IMR-90 (cell line): ENCODE data around the gene ABHD2. TPM values are rescaled to one million over a fixed set of nuclear protein-coding genes. Genes with fewer than 3 reads are reported as not detected.
A peak's percentile ranks its signal among the peaks of the same experiment; 100 is the strongest.

Experiments
- ATAC-seq: fragments of 200-7000 bp; cut with Tn5 transposase; 2 replicates; pipeline ENCODE4 v1.9.1; 2020; ENCODE audit warnings: low read depth, mild to moderate bottlenecking, moderate library complexity
- BruUV-seq: library from RNA; stranded (reverse); fragments of 400-500 nt; replicated peaks from 2 replicates; lab custom pipeline; 2021; lab: Mats Ljungman, UMichigan
- CTCF ChIA-PET: fragments of 300-600 bp; formaldehyde crosslinking; extraction: SDS; loops from one replicate; lab custom pipeline; 2021; ENCODE audit warnings: antibody characterized with exemption; lab: Yijun Ruan, JAX
- POLR2A ChIA-PET: fragments of 300-600 bp; sonication (Branson Sonifier 250); formaldehyde crosslinking; loops from one replicate; lab custom pipeline; 2022; ENCODE audit warnings: antibody characterized with exemption; ENCODE audit not compliant: unreplicated experiment; lab: Charles Lee
- DNase-seq: peaks from one replicate; pipeline ENCODE4 v3.0.0; 2013
- H2AFZ ChIP-seq: replicated peaks from 2 replicates; pipeline ENCODE3; 2013; ENCODE audit warnings: low read length, mild to moderate bottlenecking; ENCODE audit not compliant: poor library complexity
- H2AK5ac ChIP-seq: 2 replicates; pipeline ENCODE4 v1.6.1; 2013; ENCODE audit warnings: low read depth, low read length, inconsistent platforms
- H2AK9ac ChIP-seq: replicated peaks from 2 replicates; pipeline ENCODE3; 2013; ENCODE audit warnings: mild to moderate bottlenecking, low read depth, low read length, moderate library complexity; ENCODE audit not compliant: poor library complexity
- H2BK120ac ChIP-seq: 2 replicates; pipeline ENCODE4 v1.6.1; 2013; ENCODE audit warnings: low read depth, low read length, inconsistent platforms
- H2BK15ac ChIP-seq: 3 replicates; pipeline ENCODE4 v1.6.1; 2013; ENCODE audit warnings: low read depth, low read length, inconsistent platforms
- H2BK20ac ChIP-seq: 2 replicates; pipeline ENCODE4 v1.6.1; 2013; ENCODE audit warnings: low read depth, mild to moderate bottlenecking, inconsistent platforms, low read length, moderate library complexity
- H2BK5ac ChIP-seq: 2 replicates; pipeline ENCODE4 v1.6.1; 2013; ENCODE audit warnings: mild to moderate bottlenecking, low read depth, low read length, inconsistent platforms; ENCODE audit not compliant: poor library complexity, severe bottlenecking
- H3K14ac ChIP-seq: replicated peaks from 2 replicates; pipeline ENCODE4 v1.6.1; 2013; ENCODE audit warnings: low read depth, low read length, inconsistent platforms
- H3K18ac ChIP-seq: 2 replicates; pipeline ENCODE4 v1.6.1; 2013; ENCODE audit warnings: low read depth, low read length, control low read depth
- H3K23ac ChIP-seq: 2 replicates; pipeline ENCODE4 v1.6.1; 2013; ENCODE audit warnings: low read depth, low read length, inconsistent platforms
- H3K27ac ChIP-seq: 2 replicates; pipeline ENCODE4 v1.5.1; 2013; ENCODE audit warnings: mild to moderate bottlenecking, control low read depth, low read length; ENCODE audit not compliant: insufficient read depth
- H3K27me3 ChIP-seq: 2 replicates; pipeline ENCODE4 v1.6.1; 2013; ENCODE audit warnings: low read length; ENCODE audit not compliant: control insufficient read depth, insufficient read depth
- H3K36me3 ChIP-seq: 2 replicates; pipeline ENCODE4 v1.6.1; 2013; ENCODE audit warnings: low read length, mixed read lengths; ENCODE audit not compliant: control insufficient read depth, insufficient read depth
- H3K4ac ChIP-seq: 2 replicates; pipeline ENCODE4 v1.6.1; 2013; ENCODE audit warnings: low read depth, low read length, inconsistent platforms
- H3K4me1 ChIP-seq: 2 replicates; pipeline ENCODE4 v1.6.1; 2013; ENCODE audit warnings: low read length, mixed read lengths; ENCODE audit not compliant: control insufficient read depth, insufficient read depth
- H3K4me2 ChIP-seq: 2 replicates; pipeline ENCODE4 v1.6.1; 2013; ENCODE audit warnings: low read depth, mild to moderate bottlenecking, control low read depth, low read length, moderate library complexity
- H3K4me3 ChIP-seq: 2 replicates; pipeline ENCODE4 v1.5.1; 2013; ENCODE audit warnings: low read depth, mild to moderate bottlenecking, control low read depth, low read length, moderate library complexity; ENCODE audit not compliant: insufficient read depth
- H3K56ac ChIP-seq: 2 replicates; pipeline ENCODE4 v1.6.1; 2013; ENCODE audit warnings: low read length, inconsistent platforms; ENCODE audit not compliant: insufficient read depth; ENCODE audit errors: extremely low read depth
- H3K79me1 ChIP-seq, 2 experiments: 2 replicates each; pipeline ENCODE4 v1.6.1; 2013; ENCODE audit warnings: low read length in 2 of 2, inconsistent platforms in 1 of 2, low read depth in 1 of 2
- H3K9ac ChIP-seq: 2 replicates; pipeline ENCODE4 v1.6.1; 2013; ENCODE audit warnings: low read depth, low read length, control low read depth
- H3K9me1 ChIP-seq: 2 replicates; pipeline ENCODE4 v1.6.1; 2013; ENCODE audit warnings: low read length, inconsistent platforms; ENCODE audit not compliant: insufficient read depth
- H3K9me3 ChIP-seq: 2 replicates; pipeline ENCODE4 v1.6.1; 2013; ENCODE audit warnings: low read length; ENCODE audit not compliant: control insufficient read depth, insufficient read depth
- H4K20me1 ChIP-seq: 2 replicates; pipeline ENCODE4 v1.6.1; 2013; ENCODE audit warnings: low read length, inconsistent platforms; ENCODE audit not compliant: insufficient read depth
- H4K5ac ChIP-seq: 2 replicates; pipeline ENCODE4 v1.6.1; 2013; ENCODE audit warnings: mild to moderate bottlenecking, low read depth, low read length, control low read depth
- H4K8ac ChIP-seq, 2 experiments: 2 replicates each; pipeline ENCODE4 v1.6.1; 2013; ENCODE audit warnings: low read depth in 2 of 2, low read length in 2 of 2, control low read depth in 1 of 2, inconsistent platforms in 1 of 2
- H4K91ac ChIP-seq: 2 replicates; pipeline ENCODE4 v1.6.1; 2013; ENCODE audit warnings: low read depth, low read length, inconsistent platforms; ENCODE audit not compliant: insufficient read depth
- CEBPB ChIP-seq: IDR thresholded peaks from 2 replicates; pipeline ENCODE4 v1.6.1; 2012; ENCODE audit warnings: low read depth, low read length, improper control_type of control experiment
- MXI1 ChIP-seq: IDR thresholded peaks from 2 replicates; pipeline ENCODE4 v1.6.1; 2012; ENCODE audit warnings: low read depth, mild to moderate bottlenecking, low read length, moderate library complexity, borderline replicate concordance
- NFE2L2 ChIP-seq: fragments of 150-350 bp; IDR thresholded peaks from 2 replicates; pipeline ENCODE4 v1.6.1; 2016; ENCODE audit warnings: low read depth, mild to moderate bottlenecking, low read length
- POLR2A ChIP-seq: IDR thresholded peaks from 2 replicates; pipeline ENCODE4 v1.6.1; 2012; ENCODE audit warnings: mild to moderate bottlenecking, low read depth, low read length
- RAD21 ChIP-seq: IDR thresholded peaks from 2 replicates; pipeline ENCODE4 v1.6.1; 2012; ENCODE audit warnings: low read length, improper control_type of control experiment
- RCOR1 ChIP-seq: IDR thresholded peaks from 2 replicates; pipeline ENCODE4 v1.6.1; 2012; ENCODE audit warnings: mild to moderate bottlenecking, low read length, improper control_type of control experiment; ENCODE audit not compliant: insufficient replicate concordance
- RFX5 ChIP-seq: IDR thresholded peaks from 2 replicates; pipeline ENCODE4 v1.8.0; 2012; ENCODE audit warnings: low read depth, mild to moderate bottlenecking, low read length, moderate library complexity
- WGBS, 2 experiments: methylation state at CpG; one replicate each; pipeline versions ENCODE4 v1.1.5 to v1.1.7; 2013; ENCODE audit warnings: missing lambda C conversion rate in 2 of 2; ENCODE audit not compliant: insufficient read length in 1 of 2; ENCODE audit errors: extremely low coverage in 2 of 2; 5-methylcytosine and 5-hydroxymethylcytosine counted together
- dilution Hi-C: fragments of 300-500 bp; cut with HindIII; formaldehyde crosslinking; loops from one replicate; pipeline ENCODE4 v1.14.3; 2018; ENCODE audit warnings: low sequenced_read_pairs; ENCODE audit not compliant: unreplicated experiment
- in situ Hi-C: fragments of 300-500 bp; cut with MboI; formaldehyde crosslinking; loops from 3 replicates; pipeline ENCODE4 v1.14.3; 2019; ENCODE audit warnings: low sequenced_read_pairs, inconsistent platforms, mixed read lengths
- intact Hi-C: fragments of 100-400 bp; cut with micrococcal nuclease; formaldehyde crosslinking; loops from 2 replicates; pipeline ENCODE4 v1.10.0; 2022
- polyA plus RNA-seq, 3 experiments: library from polyadenylated mRNA; depleted of rRNA; stranded (reverse); fragments of >200 nt; gene quantifications; 2 replicates each; pipeline ENCODE4 v1.2.3, GENCODE V29; 2012; ENCODE audit warnings: low replicate concordance in 1 of 3
- total RNA-seq: library from RNA; depleted of rRNA; stranded (reverse); fragments of >200 nt; gene quantifications from 2 replicates; pipeline ENCODE4 v1.2.3, GENCODE V29; 2012

The ABHD2 gene
- total and polyA plus RNA-seq, 2 of the 4 experiments (the other 2 are of a cell fraction), result 31.2 to 62.9 TPM

DNA sequence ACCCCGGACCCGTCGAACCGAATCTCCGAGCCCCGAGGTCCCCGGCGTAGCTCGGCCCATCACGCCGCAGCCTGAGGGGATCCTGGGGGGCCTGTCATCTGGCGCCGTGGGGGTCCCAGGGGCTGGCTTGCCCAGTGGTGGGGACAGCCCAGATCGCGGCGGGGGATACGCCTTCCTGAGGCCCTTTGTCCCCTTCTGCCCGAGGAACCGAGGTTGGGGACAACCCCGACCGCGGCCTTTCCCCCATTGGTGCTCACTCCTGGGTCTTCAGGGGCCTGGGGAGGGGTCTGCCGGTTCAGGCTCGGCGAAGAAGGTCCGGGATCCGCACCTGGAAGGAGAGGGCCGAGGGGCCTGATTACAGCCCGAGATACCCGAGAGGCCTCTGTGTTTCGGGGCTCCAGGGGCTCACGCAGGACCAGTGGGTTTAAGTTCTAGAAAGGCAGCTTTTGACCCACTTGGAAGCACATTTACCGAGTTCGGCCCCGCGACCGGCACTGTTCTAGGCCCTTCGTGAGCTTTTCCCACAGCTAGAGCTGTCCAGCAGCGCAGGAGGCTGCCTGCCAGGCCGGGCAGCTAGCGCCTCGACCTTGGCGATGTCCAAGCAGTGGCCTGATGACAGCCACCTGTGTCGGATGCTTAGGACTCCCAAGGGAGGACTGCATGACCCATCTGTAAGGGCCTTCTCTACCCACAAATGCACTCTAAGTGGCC, 504 bp downstream of the ABHD2 start:
- TF ChIP-seq POLR2A, result no peak
- TF ChIP-seq RCOR1, result no peak
- TF ChIP-seq RAD21, result no peak
- TF ChIP-seq CEBPB, result no peak
- no peak for TF ChIP-seq RFX5
- no peak for TF ChIP-seq MXI1
- no peak for TF ChIP-seq NFE2L2
- H4K5ac ChIP-seq, result no peak overlapping the region
- H2AFZ ChIP-seq, result peak overlapping the region; percentile 89
- peak; percentile 0; the same call in 1 of the 2 replicates for ATAC-seq
- ChIA-PET CTCF (interaction anchor here (0.9 to 1.8 kb wide), 4 partner anchors 8 to 89 kb away, joined by 3 to 5 read pairs (median 4); no protein-coding TSS in a partner anchor), POLR2A (interaction anchor here (1.0 kb wide), 2 partner anchors 10 to 77 kb away, joined by 3 read pairs; no protein-coding TSS in a partner anchor)
- peak overlapping the region in 1 of 2 experiments; percentile 31; a peak in 1 of 4 replicates for H4K8ac ChIP-seq
- H2AK5ac ChIP-seq, result peak overlapping the region; percentile 52; the same call in 1 of the 2 replicates
- H2BK20ac ChIP-seq, result no peak overlapping the region; the same call in 1 of the 2 replicates
- dilution Hi-C loops (no loop called here), in situ Hi-C loops (no loop called here), intact Hi-C loops (no loop called here)
- peaks cover 11% of the 10 kb centered on the region; the same call in 1 of the 2 replicates for H3K9me1 ChIP-seq
- H3K4me1 ChIP-seq, result peaks cover 16% of the 10 kb centered on the region
- H3K27ac ChIP-seq, result peak overlapping the region; percentile 52
- H3K79me1 ChIP-seq, result peaks cover 13 to 52% of the 10 kb centered on the region in 2 experiments; a peak in 3 of 4 replicates
- no peak overlapping the region for H2BK120ac ChIP-seq
- H3K23ac ChIP-seq, result peak overlapping the region; percentile 91
- no peaks in the 10 kb centered on the region for H4K20me1 ChIP-seq
- peak overlapping the region; percentile 34 for H2BK5ac ChIP-seq
- peak overlapping the region; percentile 16; the same call in 1 of the 2 replicates for H3K56ac ChIP-seq
- H4K91ac ChIP-seq, result no peak overlapping the region
- no peaks in the 10 kb centered on the region for H3K27me3 ChIP-seq
- H3K4me2 ChIP-seq, result peak overlapping the region; percentile 88
- no peak overlapping the region for H3K18ac ChIP-seq
- H3K36me3 ChIP-seq, result peaks cover 2% of the 10 kb centered on the region; the same call in 1 of the 2 replicates
- peak overlapping the region; percentile 63 for H3K9ac ChIP-seq
- 4% methylated on average over 8 of the region's 44 CpGs; no CpG with 5 or more reads in 1 of the 2 experiments for WGBS, 2 experiments
- peak overlapping the region; percentile 30; the same call in 1 of the 3 replicates for H2BK15ac ChIP-seq
- no peaks in the 10 kb centered on the region for H3K9me3 ChIP-seq
- H3K4ac ChIP-seq, result peak overlapping the region; percentile 56
- H3K4me3 ChIP-seq, result peak overlapping the region; percentile 73
- DNase-seq, result peak; percentile 34
- peak overlapping the region; percentile 79 for H2AK9ac ChIP-seq
- no TSS peak for BruUV-seq
- peak overlapping the region; percentile 67 for H3K14ac ChIP-seq
